SK-N-SH (cell line): ENCODE results near the gene TFDP3. TPM values are rescaled to one million over a fixed set of nuclear protein-coding genes. Genes with fewer than 3 reads are reported as not detected.

Experiments
- CTCF ChIA-PET: fragments of 300-600, 350-600 bp; formaldehyde crosslinking; extraction: SDS; loops from one replicate; lab custom pipeline; 2021; lab: Yijun Ruan, JAX
- POLR2A ChIA-PET: fragments of 350-600 bp; sonication (Branson Sonifier 250); formaldehyde crosslinking; extraction: SDS; loops from one replicate; lab custom pipeline; 2020; ENCODE audit warnings: antibody characterized with exemption, inconsistent platforms; lab: Yijun Ruan, JAX
- DNase-seq: peaks from one replicate; pipeline ENCODE4 v3.0.0; 2012
- H2AFZ ChIP-seq: fragments of 200-600 bp; sonication (generic); 2 replicates; pipeline ENCODE4 v1.8.1; 2016; ENCODE audit warnings: antibody characterized with exemption, mild to moderate bottlenecking, low read depth
- H3F3A ChIP-seq: fragments of 200-600 bp; sonication (generic); replicated peaks from 2 replicates; pipeline ENCODE3; 2016; ENCODE audit warnings: antibody characterized with exemption, mild to moderate bottlenecking; ENCODE audit not compliant: insufficient read depth
- H3K27ac ChIP-seq, 2 experiments: fragments of 200-500 bp in 1 of 2; fragments of 200-600 bp in 1 of 2; sonication (Bioruptor generic) in 1 of 2; sonication (generic), shearing (Covaris generic) in 1 of 2; 2 replicates each; pipeline versions ENCODE4 v1.5.1 to v1.6.1; 2014 to 2016; ENCODE audit warnings: low read depth in 2 of 2, inconsistent platforms in 1 of 2, low read length in 1 of 2, mild to moderate bottlenecking in 1 of 2, mixed read lengths in 1 of 2
- H3K27me3 ChIP-seq: fragments of 200-600 bp; sonication (generic), shearing (Covaris generic); 2 replicates; pipeline ENCODE4 v1.6.1; 2016; ENCODE audit warnings: mixed run types; ENCODE audit not compliant: insufficient read depth
- H3K36me3 ChIP-seq, 2 experiments: fragments of 200-500 bp in 1 of 2; fragments of 200-600 bp in 1 of 2; sonication (Bioruptor generic) in 1 of 2; sonication (generic) in 1 of 2; replicated peaks in 1 of 2; 2 replicates each; pipeline versions ENCODE3 to v1.5.1; 2014 to 2016; ENCODE audit warnings: low read length in 1 of 2, mild to moderate bottlenecking in 1 of 2; ENCODE audit not compliant: insufficient read depth in 2 of 2, control insufficient read depth in 1 of 2
- H3K4me1 ChIP-seq, 2 experiments: fragments of 200-500 bp in 1 of 2; fragments of 200-600 bp in 1 of 2; sonication (Bioruptor generic) in 1 of 2; sonication (generic), shearing (Covaris generic) in 1 of 2; 2 replicates each; pipeline versions ENCODE4 v1.5.1 to v1.6.1; 2014 to 2016; ENCODE audit warnings: low read depth in 1 of 2, low read length in 1 of 2, mixed run types in 1 of 2; ENCODE audit not compliant: insufficient read depth in 2 of 2, control insufficient read depth in 1 of 2
- H3K4me2 ChIP-seq: fragments of 200-600 bp; sonication (generic), shearing (Covaris generic); 2 replicates; pipeline ENCODE4 v1.6.1; 2017; ENCODE audit warnings: mixed run types
- H3K4me3 ChIP-seq, 2 experiments: fragments of 200-500 bp in 1 of 2; fragments of 200-600 bp in 1 of 2; sonication (Bioruptor generic) in 1 of 2; sonication (generic), shearing (Covaris generic) in 1 of 2; 2 replicates each; pipeline versions ENCODE4 v1.5.1 to v1.8.1; 2014 to 2016; ENCODE audit warnings: low read depth in 2 of 2, inconsistent platforms in 1 of 2, low read length in 1 of 2, mild to moderate bottlenecking in 1 of 2, mixed read lengths in 1 of 2, moderate library complexity in 1 of 2
- H3K79me2 ChIP-seq: fragments of 200-600 bp; sonication (generic); 2 replicates; pipeline ENCODE4 v1.8.1; 2017; ENCODE audit warnings: mild to moderate bottlenecking; ENCODE audit not compliant: insufficient read depth
- H3K9ac ChIP-seq: fragments of 200-600 bp; sonication (generic); 2 replicates; pipeline ENCODE4 v1.6.1; 2017; ENCODE audit warnings: mixed run types
- H3K9me2 ChIP-seq: fragments of 200-600 bp; sonication (generic); 2 replicates; pipeline ENCODE4 v1.6.1; 2017; ENCODE audit warnings: mixed run types
- H3K9me3 ChIP-seq: fragments of 200-600 bp; sonication (generic); 2 replicates; pipeline ENCODE4 v1.6.1; 2017; ENCODE audit warnings: mixed run types, mild to moderate bottlenecking, moderate library complexity
- H4K20me1 ChIP-seq: fragments of 200-600 bp; sonication (generic); 2 replicates; pipeline ENCODE4 v1.6.1; 2017; ENCODE audit warnings: mild to moderate bottlenecking, mixed run types; ENCODE audit not compliant: insufficient read depth
- CHD2 ChIP-seq: fragments of 150-350 bp; IDR thresholded peaks from 2 replicates; pipeline ENCODE4 v1.6.1; 2018; ENCODE audit warnings: low read length; ENCODE audit not compliant: partially characterized antibody
- EP300 ChIP-seq, 2 experiments: IDR thresholded peaks; 2 replicates each; pipeline versions ENCODE4 v1.4.0 to v1.6.1; 2012; ENCODE audit warnings: borderline replicate concordance in 1 of 2, low read depth in 1 of 2, low read length in 1 of 2
- EZH2phosphoT487 ChIP-seq: fragments of 200-600 bp; sonication (generic); IDR thresholded peaks from 2 replicates; pipeline ENCODE4 v1.6.1; 2017; ENCODE audit warnings: low read depth, mixed run types, mild to moderate bottlenecking, antibody characterized with exemption, moderate library complexity, borderline replicate concordance
- FOSL2 ChIP-seq: IDR thresholded peaks from 2 replicates; pipeline ENCODE4 v1.4.0; 2012; ENCODE audit warnings: low read depth, mild to moderate bottlenecking, moderate library complexity, borderline replicate concordance
- FOXM1 ChIP-seq: IDR thresholded peaks from 2 replicates; pipeline ENCODE4 v1.4.0; 2012; ENCODE audit warnings: low read depth, mild to moderate bottlenecking
- GABPA ChIP-seq: IDR thresholded peaks from 2 replicates; pipeline ENCODE4 v1.4.0; 2012; ENCODE audit warnings: low read depth, mild to moderate bottlenecking
- NFIC ChIP-seq: IDR thresholded peaks from 2 replicates; pipeline ENCODE4 v1.4.0; 2012; ENCODE audit warnings: borderline replicate concordance
- NRF1 ChIP-seq: IDR thresholded peaks from 2 replicates; pipeline ENCODE4 v1.6.1; 2012; ENCODE audit warnings: low read depth, mild to moderate bottlenecking, low read length
- RFX5 ChIP-seq: IDR thresholded peaks from 2 replicates; pipeline ENCODE4 v1.6.1; 2012; ENCODE audit warnings: mild to moderate bottlenecking, improper control_type of control experiment, low read length
- RXRA ChIP-seq: IDR thresholded peaks from 2 replicates; pipeline ENCODE4 v1.4.0; 2012; ENCODE audit warnings: low read depth, mild to moderate bottlenecking, borderline replicate concordance
- SIN3A ChIP-seq: IDR thresholded peaks from 2 replicates; pipeline ENCODE4 v1.6.1; 2012; ENCODE audit warnings: low read depth, mild to moderate bottlenecking, low read length, moderate library complexity, borderline replicate concordance
- TCF12 ChIP-seq: IDR thresholded peaks from 2 replicates; pipeline ENCODE4 v1.4.0; 2012
- TEAD4 ChIP-seq: IDR thresholded peaks from 2 replicates; pipeline ENCODE4 v1.4.0; 2012; ENCODE audit warnings: mild to moderate bottlenecking, borderline replicate concordance; ENCODE audit not compliant: insufficient read depth
- WGBS: methylation state at CpG from one replicate; pipeline ENCODE4 v1.1.6; 2017; ENCODE audit warnings: low lambda C conversion rate; 5-methylcytosine and 5-hydroxymethylcytosine counted together
- polyA plus RNA-seq, 3 experiments: library from polyadenylated mRNA; depleted of rRNA; stranded (reverse); fragments of >200 nt; gene quantifications; 2 replicates each; pipeline ENCODE4 v1.2.3, GENCODE V29; 2012
- TF ChIP-seq, protein P1 (sequence below): IDR thresholded peaks from 2 replicates; pipeline ENCODE4 v1.4.0; 2012; ENCODE audit warnings: low read depth
- TF ChIP-seq, protein P2 (sequence below): IDR thresholded peaks from 2 replicates; pipeline ENCODE4 v1.4.0; 2012; ENCODE audit warnings: low read depth, borderline replicate concordance
- TF ChIP-seq, protein P3 (sequence below): IDR thresholded peaks from 2 replicates; pipeline ENCODE4; 2012
- TF ChIP-seq, protein P4 (sequence below): fragments of 200-600 bp; sonication (generic); IDR thresholded peaks from 2 replicates; pipeline ENCODE4 v1.6.1; 2017; ENCODE audit warnings: antibody characterized with exemption, mild to moderate bottlenecking, moderate library complexity
- TF ChIP-seq, protein P5 (sequence below): fragments of 150-350 bp; IDR thresholded peaks from 2 replicates; pipeline ENCODE4 v1.6.1; 2016; ENCODE audit warnings: mild to moderate bottlenecking, low read depth, low read length

Gene TFDP3
- polyA plus RNA-seq, 1 of the 3 experiments (the other 2 are of a cell fraction), result not detected

DNA sequence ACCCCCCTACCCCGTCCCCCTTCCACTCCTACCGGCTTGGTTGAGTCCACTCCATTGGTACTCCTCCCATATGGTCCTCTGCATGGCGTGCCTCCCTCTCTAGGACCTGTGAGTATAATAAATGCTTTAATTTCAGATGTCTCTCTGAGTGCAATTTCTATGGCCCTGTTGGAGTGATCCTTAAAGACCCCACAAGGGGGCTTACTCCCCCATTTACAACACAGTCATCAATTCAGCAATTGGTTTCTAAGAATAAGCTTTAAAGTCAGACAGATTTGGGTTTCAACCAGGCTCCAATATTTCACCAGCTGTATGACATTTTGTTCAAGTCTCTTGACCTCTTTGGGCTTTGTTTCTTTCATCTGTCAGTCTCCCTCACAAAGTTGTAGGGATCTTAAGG lies 38.7 kb downstream of the TFDP3 start:
- POLR2A ChIA-PET, result no interaction called here
- TF ChIP-seq RXRA (no peak), FOXM1 (no peak), NRF1 (no peak), RFX5 (no peak), TEAD4 (no peak), NFIC (no peak), SIN3A (no peak), GABPA (no peak), FOSL2 (no peak)
- TF ChIP-seq, protein P1, sequence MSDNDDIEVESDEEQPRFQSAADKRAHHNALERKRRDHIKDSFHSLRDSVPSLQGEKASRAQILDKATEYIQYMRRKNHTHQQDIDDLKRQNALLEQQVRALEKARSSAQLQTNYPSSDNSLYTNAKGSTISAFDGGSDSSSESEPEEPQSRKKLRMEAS, result no peak
- TF ChIP-seq, protein P2, sequence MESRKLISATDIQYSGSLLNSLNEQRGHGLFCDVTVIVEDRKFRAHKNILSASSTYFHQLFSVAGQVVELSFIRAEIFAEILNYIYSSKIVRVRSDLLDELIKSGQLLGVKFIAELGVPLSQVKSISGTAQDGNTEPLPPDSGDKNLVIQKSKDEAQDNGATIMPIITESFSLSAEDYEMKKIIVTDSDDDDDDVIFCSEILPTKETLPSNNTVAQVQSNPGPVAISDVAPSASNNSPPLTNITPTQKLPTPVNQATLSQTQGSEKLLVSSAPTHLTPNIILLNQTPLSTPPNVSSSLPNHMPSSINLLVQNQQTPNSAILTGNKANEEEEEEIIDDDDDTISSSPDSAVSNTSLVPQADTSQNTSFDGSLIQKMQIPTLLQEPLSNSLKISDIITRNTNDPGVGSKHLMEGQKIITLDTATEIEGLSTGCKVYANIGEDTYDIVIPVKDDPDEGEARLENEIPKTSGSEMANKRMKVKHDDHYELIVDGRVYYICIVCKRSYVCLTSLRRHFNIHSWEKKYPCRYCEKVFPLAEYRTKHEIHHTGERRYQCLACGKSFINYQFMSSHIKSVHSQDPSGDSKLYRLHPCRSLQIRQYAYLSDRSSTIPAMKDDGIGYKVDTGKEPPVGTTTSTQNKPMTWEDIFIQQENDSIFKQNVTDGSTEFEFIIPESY, result no peak
- TF ChIP-seq, protein P3, sequence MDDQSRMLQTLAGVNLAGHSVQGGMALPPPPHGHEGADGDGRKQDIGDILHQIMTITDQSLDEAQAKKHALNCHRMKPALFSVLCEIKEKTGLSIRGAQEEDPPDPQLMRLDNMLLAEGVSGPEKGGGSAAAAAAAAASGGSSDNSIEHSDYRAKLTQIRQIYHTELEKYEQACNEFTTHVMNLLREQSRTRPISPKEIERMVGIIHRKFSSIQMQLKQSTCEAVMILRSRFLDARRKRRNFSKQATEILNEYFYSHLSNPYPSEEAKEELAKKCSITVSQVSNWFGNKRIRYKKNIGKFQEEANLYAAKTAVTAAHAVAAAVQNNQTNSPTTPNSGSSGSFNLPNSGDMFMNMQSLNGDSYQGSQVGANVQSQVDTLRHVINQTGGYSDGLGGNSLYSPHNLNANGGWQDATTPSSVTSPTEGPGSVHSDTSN, result no peak
- TF ChIP-seq, protein P4, sequence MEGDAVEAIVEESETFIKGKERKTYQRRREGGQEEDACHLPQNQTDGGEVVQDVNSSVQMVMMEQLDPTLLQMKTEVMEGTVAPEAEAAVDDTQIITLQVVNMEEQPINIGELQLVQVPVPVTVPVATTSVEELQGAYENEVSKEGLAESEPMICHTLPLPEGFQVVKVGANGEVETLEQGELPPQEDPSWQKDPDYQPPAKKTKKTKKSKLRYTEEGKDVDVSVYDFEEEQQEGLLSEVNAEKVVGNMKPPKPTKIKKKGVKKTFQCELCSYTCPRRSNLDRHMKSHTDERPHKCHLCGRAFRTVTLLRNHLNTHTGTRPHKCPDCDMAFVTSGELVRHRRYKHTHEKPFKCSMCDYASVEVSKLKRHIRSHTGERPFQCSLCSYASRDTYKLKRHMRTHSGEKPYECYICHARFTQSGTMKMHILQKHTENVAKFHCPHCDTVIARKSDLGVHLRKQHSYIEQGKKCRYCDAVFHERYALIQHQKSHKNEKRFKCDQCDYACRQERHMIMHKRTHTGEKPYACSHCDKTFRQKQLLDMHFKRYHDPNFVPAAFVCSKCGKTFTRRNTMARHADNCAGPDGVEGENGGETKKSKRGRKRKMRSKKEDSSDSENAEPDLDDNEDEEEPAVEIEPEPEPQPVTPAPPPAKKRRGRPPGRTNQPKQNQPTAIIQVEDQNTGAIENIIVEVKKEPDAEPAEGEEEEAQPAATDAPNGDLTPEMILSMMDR, result no peak
- Histone ChIP-seq H3K27ac (no peak overlapping the region), H3K4me1 (peaks cover 0 to 4% of the 10 kb centered on the region in 2 experiments; a peak in 1 of 4 replicates), H3K4me3 (no peak overlapping the region), H3K4me2 (no peak overlapping the region), H3K27me3 (no peaks in the 10 kb centered on the region; the same call in 1 of the 2 replicates), H4K20me1 (no peaks in the 10 kb centered on the region), H3K9ac (no peak overlapping the region), H3K9me2 (no peaks in the 10 kb centered on the region), H3F3A (no peaks in the 10 kb centered on the region), H3K79me2 (no peaks in the 10 kb centered on the region), H3K36me3 (no peaks in the 10 kb centered on the region), H2AFZ (no peak overlapping the region), H3K9me3 (no peaks in the 10 kb centered on the region)
- 14% methylated on average over 3 of the region's 3 CpGs for WGBS
- CTCF ChIA-PET, result interaction anchor here (0.6 to 1.9 kb wide), 3 partner anchors 70 to 506 kb away, joined by 3 to 7 read pairs (median 3); no protein-coding TSS in a partner anchor
- no peak for DNase-seq

DNA sequence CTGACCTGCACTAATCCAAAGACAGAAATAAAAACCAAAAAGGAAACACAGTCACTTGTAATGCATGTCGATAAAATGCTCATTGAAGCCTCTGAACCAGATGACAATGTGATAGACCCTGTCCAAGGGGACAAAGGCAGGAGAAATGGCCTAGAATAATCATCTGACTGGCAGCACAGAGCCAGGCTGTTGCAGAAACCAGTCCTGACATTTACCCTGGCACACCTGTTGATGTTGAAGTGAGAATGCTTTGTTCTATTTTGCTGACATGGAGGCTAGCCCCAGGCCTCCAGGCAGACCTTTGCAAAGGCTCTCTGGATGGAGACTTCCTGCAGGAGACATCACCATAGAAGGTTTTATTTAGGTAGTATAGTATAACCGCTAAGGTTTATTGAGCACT lies 41.0 kb downstream of the TFDP3 start:
- H3K9me3 ChIP-seq, result no peaks in the 10 kb centered on the region
- no peaks in the 10 kb centered on the region for H4K20me1 ChIP-seq
- peaks cover 0 to 4% of the 10 kb centered on the region in 2 experiments; a peak in 2 of 4 replicates for H3K4me1 ChIP-seq
- H3K9me2 ChIP-seq, result no peaks in the 10 kb centered on the region
- 14% methylated on average over 2 of the region's 2 CpGs for WGBS
- ChIA-PET POLR2A (no interaction called here), CTCF (no interaction called here)
- no peaks in the 10 kb centered on the region for H3K36me3 ChIP-seq
- no peak overlapping the region for H3K27ac ChIP-seq
- no peak overlapping the region for H3K9ac ChIP-seq
- no peak overlapping the region for H2AFZ ChIP-seq
- H3K4me3 ChIP-seq, result no peak overlapping the region
- no peaks in the 10 kb centered on the region; the same call in 1 of the 2 replicates for H3K27me3 ChIP-seq
- TF ChIP-seq CHD2 (no peak), RFX5 (no peak), EP300 (IDR thresholded peaks at IDR 0.05; ENCODE audit: borderline replicate concordance in 1 of 2, low read depth in 1 of 2, low read length in 1 of 2) (no peak), NFIC (no peak), EZH2phosphoT487 (no peak), NRF1 (no peak), TCF12 (no peak)
- TF ChIP-seq, protein P5, sequence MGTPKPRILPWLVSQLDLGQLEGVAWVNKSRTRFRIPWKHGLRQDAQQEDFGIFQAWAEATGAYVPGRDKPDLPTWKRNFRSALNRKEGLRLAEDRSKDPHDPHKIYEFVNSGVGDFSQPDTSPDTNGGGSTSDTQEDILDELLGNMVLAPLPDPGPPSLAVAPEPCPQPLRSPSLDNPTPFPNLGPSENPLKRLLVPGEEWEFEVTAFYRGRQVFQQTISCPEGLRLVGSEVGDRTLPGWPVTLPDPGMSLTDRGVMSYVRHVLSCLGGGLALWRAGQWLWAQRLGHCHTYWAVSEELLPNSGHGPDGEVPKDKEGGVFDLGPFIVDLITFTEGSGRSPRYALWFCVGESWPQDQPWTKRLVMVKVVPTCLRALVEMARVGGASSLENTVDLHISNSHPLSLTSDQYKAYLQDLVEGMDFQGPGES, result no peak
- TF ChIP-seq, protein P2, result no peak
- H3K4me2 ChIP-seq, result no peak overlapping the region
- no peak for DNase-seq
- H3F3A ChIP-seq, result no peaks in the 10 kb centered on the region
- no peaks in the 10 kb centered on the region for H3K79me2 ChIP-seq
